ENCODE measurements around the gene KDM4B.

DNA sequence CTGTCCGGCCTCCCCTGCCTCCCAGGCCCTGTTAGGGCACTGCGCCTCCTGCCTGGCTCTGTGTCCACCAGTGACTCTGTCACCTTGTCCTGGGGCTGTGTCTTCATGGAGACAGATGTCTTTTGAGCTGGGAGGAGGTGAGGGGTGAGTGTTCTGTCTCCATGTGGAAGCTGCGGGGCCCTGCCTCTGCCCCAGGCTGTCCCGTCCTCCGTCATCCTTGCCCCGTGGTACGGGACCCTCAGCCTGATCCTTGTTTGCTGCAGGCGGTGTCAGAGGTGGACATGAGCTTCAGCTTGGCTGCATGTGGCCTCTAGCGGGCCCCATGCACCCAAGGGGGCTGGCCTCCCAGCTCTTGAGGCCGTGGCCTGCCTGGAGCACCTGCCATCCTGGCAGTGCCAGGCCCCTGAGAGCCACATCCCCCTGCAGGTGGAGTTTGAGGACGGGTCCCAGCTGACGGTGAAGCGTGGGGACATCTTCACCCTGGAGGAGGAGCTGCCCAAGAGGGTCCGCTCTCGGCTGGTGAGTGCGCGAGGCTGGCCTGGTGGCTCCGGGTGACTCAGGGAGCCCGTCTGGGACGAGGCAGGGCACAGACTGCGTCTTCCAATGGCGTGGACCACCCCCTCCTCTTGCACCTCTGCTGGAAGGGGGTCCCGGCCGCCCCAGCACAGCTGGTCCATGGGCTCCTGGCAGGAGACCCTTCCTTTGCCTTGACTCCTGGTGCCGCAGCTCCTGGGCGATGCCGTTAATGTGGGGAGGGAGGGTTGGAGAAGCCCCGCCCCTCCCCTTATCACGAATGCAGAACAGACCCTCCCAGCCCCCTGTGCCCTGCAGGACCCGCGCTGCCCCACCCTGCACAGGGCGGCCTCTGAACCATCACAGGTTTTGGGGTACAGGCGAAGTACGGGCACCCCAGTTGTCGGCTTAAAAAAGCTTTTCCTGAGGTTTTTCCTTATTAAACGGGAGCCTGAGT is 181.3 kb downstream of the KDM4B start:
- TF ChIP-seq, protein P1, sequence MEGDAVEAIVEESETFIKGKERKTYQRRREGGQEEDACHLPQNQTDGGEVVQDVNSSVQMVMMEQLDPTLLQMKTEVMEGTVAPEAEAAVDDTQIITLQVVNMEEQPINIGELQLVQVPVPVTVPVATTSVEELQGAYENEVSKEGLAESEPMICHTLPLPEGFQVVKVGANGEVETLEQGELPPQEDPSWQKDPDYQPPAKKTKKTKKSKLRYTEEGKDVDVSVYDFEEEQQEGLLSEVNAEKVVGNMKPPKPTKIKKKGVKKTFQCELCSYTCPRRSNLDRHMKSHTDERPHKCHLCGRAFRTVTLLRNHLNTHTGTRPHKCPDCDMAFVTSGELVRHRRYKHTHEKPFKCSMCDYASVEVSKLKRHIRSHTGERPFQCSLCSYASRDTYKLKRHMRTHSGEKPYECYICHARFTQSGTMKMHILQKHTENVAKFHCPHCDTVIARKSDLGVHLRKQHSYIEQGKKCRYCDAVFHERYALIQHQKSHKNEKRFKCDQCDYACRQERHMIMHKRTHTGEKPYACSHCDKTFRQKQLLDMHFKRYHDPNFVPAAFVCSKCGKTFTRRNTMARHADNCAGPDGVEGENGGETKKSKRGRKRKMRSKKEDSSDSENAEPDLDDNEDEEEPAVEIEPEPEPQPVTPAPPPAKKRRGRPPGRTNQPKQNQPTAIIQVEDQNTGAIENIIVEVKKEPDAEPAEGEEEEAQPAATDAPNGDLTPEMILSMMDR (conservative IDR thresholded peaks at IDR 0.05 in 1 of 2, IDR thresholded peaks at IDR 0.05 in 1 of 2; ENCODE audit: low read depth in 1 of 2, low read length in 2 of 2) = no peak
- no peak for TF ChIP-seq EZH2 (IDR thresholded peaks at IDR 0.05; ENCODE audit: low read length, missing control alignments)
